ENCODE data around the gene DYNLT5.

DYNLT5 gene

GRCh38 chr1:66764994-66765578 lies 12.8 kb downstream of the DYNLT5 start:
- peak; percentile 43; the same call in 1 of the 2 replicates for TF ChIP-seq CTCF (IDR thresholded peaks at IDR 0.05; ENCODE audit: borderline replicate concordance, insufficient read depth, low read depth, low read length)
- H3K4me3 ChIP-seq (ENCODE audit: low read depth, low read length) = no peak overlapping the region

GRCh38 chr1:66767626-66768025 lies 15.4 kb downstream of the DYNLT5 start:
- H3K4me3 ChIP-seq (ENCODE audit: low read depth, low read length) = no peak overlapping the region

GRCh38 chr1:66768965-66769364 lies 16.7 kb downstream of the DYNLT5 start:
- no peak overlapping the region for H3K4me3 ChIP-seq (ENCODE audit: low read depth, low read length)
- TF ChIP-seq CTCF (IDR thresholded peaks at IDR 0.05; ENCODE audit: borderline replicate concordance, insufficient read depth, low read depth, low read length) = no peak

More at GRCh38 chr1:66767626-66768025, 15.4 kb downstream of the DYNLT5 start:
- no peak for TF ChIP-seq CTCF (IDR thresholded peaks at IDR 0.05; ENCODE audit: borderline replicate concordance, insufficient read depth, low read depth, low read length)

GRCh38 chr1:66769512-66770229 lies 17.4 kb downstream of the DYNLT5 start:
- no peak for TF ChIP-seq CTCF (IDR thresholded peaks at IDR 0.05; ENCODE audit: borderline replicate concordance, insufficient read depth, low read depth, low read length)
- no peak overlapping the region for H3K4me3 ChIP-seq (ENCODE audit: low read depth, low read length)

GRCh38 chr1:66770240-66770639 lies 18.0 kb downstream of the DYNLT5 start:
- no peak overlapping the region for H3K4me3 ChIP-seq (ENCODE audit: low read depth, low read length)
- TF ChIP-seq CTCF (IDR thresholded peaks at IDR 0.05; ENCODE audit: borderline replicate concordance, insufficient read depth, low read depth, low read length) = no peak

GRCh38 chr1:66770694-66771093 lies 18.4 kb downstream of the DYNLT5 start:
- no peak for TF ChIP-seq CTCF (IDR thresholded peaks at IDR 0.05; ENCODE audit: borderline replicate concordance, insufficient read depth, low read depth, low read length)
- no peak overlapping the region for H3K4me3 ChIP-seq (ENCODE audit: low read depth, low read length)

- TF ChIP-seq CTCF (IDR thresholded peaks at IDR 0.05; ENCODE audit: borderline replicate concordance, insufficient read depth, low read depth, low read length) = no peak
- H3K4me3 ChIP-seq (ENCODE audit: low read depth, low read length) = no peak overlapping the region
These were observed 21.0 kb downstream of the DYNLT5 start for GRCh38 chr1:66773227-66773626.

Data from GM12875 (cell line).